Urinary bladder (tissue), 4 donors: ENCODE measurements around the gene PTPRA. TPM values are rescaled to one million over a fixed set of nuclear protein-coding genes. Genes with fewer than 3 reads are reported as not detected.

Source experiments
- DNase-seq: peaks from one replicate; pipeline ENCODE4 v3.0.0-alpha.2; 2015; ENCODE audit errors: extremely low spot score
- H3K27ac ChIP-seq: one replicate; pipeline ENCODE4 v1.5.1; 2013; ENCODE audit warnings: low read depth, mild to moderate bottlenecking, moderate library complexity
- H3K36me3 ChIP-seq: one replicate; pipeline ENCODE4 v1.6.1; 2013; ENCODE audit warnings: mild to moderate bottlenecking, moderate library complexity; ENCODE audit not compliant: insufficient read depth
- H3K4me1 ChIP-seq: one replicate; pipeline ENCODE4 v1.6.1; 2013; ENCODE audit warnings: mild to moderate bottlenecking, moderate library complexity; ENCODE audit not compliant: insufficient read depth
- H3K4me3 ChIP-seq: one replicate; pipeline ENCODE4 v1.5.1; 2013; ENCODE audit warnings: low read depth, low read length
- WGBS: extraction: QIAGEN DNeasy Blood & Tissue Kit; methylation state at CpG from one replicate; pipeline ENCODE4 v1.1.7; 2013; 5-methylcytosine and 5-hydroxymethylcytosine counted together
- polyA plus RNA-seq: library from polyadenylated mRNA; stranded (reverse); fragments of 200-250 nt; gene quantifications from one replicate; pipeline ENCODE4 v1.2.3, GENCODE V29; 2013
- total RNA-seq: library from RNA; depleted of rRNA; stranded (reverse); fragments of >200 nt; gene quantifications from one replicate; pipeline ENCODE4 v1.2.3, GENCODE V29; 2014
- donor health status: healthy with polysubstance abuse.
- donor health status: healthy.

Gene PTPRA
- total and polyA plus RNA-seq, 2 donors: 52.6 to 139 TPM

DNA sequence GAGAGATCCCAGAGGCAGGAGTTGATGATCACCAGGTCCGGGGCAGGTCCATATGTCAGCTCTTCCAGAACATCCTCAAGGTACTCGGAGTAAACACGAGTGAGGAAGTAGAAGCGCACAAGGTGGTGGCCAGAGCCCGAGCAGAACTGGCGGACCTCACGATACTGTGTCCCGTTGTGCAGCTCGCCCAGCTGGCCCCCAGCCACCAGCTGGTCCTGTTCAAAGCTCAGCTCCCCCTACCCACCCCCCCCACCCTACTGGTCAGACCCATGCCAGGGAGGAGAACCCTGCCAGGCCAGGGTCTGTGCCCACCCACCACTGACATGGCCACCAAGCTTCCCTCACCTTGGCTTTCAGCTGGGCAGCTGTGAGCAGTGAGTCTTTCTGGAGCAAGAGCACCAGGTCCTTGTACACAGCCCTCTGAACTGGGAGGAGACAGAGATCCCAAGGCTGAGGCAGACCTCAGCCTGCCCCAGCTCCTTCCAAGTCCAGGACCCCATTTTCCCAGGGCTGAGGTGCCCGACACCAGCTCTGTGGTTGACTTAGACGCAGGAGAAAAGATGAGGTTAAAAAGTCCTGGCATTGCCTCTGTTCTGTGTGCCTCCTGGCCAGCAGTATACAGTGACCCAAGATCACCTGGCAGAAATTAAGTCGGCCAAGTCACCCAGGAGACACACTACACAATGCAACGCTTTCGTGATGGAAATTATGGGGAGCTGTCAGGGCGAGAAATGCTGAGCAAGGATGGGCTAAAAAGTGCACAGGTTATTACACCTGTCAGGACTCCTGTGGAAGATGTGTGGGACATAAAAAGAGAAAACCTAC lies 34.2 kb upstream of the PTPRA start:
- DNase-seq: no peak
- Histone ChIP-seq H3K27ac (no peak overlapping the region), H3K4me1 (no peaks in the 10 kb centered on the region), H3K4me3 (no peak overlapping the region), H3K36me3 (no peaks in the 10 kb centered on the region)
- WGBS: 93% methylated on average over 15 of the region's 15 CpGs

DNA sequence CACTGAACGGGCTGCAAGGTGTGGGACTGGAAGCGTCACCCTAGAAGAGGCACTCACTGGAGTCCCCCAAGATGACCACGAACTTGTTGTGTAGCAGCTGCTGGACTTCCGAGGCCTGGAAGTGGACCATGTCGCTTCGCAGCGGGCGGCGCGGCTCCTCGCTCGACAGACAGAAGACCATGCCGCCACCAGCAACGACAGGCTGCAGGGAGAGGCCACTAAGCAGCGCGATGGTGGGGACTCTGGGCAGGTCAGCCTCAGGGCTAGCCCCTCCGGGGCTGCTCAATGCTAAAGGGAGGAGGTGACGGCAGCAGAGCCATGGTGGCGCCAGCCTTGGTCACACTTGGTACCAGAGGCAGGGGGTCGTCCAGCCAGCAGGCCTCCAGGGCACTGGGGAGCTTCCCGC lies 33.5 kb upstream of the PTPRA start:
- no peak overlapping the region for H3K27ac ChIP-seq

GRCh38 chr20:2840138-2840966 lies 32.9 kb upstream of the PTPRA start, which contains the start of the genes PCED1A and VPS16:
TSS of gene PCED1A (minus strand) at chr20:2840655. CDS start at chr20:2839912, 743 bp downstream.
TSS of gene VPS16 (plus strand) at chr20:2840745. CDS start at chr20:2840775, 30 bp downstream.
- Histone ChIP-seq H3K4me1 (no peaks in the 10 kb centered on the region), H3K27ac (peak within 1 kb of the TSS; percentile 96), H3K36me3 (no peaks in the 10 kb centered on the region), H3K4me3 (peak within 1 kb of the TSS; percentile 71)
- DNase-seq: peak; percentile 43
- WGBS: 3% methylated on average over 98 of the region's 98 CpGs

More for the DNA sequence above, 33.5 kb upstream of the PTPRA start:
- WGBS: 83% methylated on average over 21 of the region's 21 CpGs
- no peaks in the 10 kb centered on the region for H3K4me1 ChIP-seq
- peak overlapping the region; percentile 71 for H3K4me3 ChIP-seq
- H3K36me3 ChIP-seq: no peaks in the 10 kb centered on the region
- DNase-seq: no peak

- Histone ChIP-seq H3K36me3 (no peaks in the 10 kb centered on the region), H3K4me3 (peak overlapping the region; percentile 71), H3K4me1 (no peaks in the 10 kb centered on the region), H3K27ac (no peak overlapping the region)
- DNase-seq: no peak
- 4% methylated on average over 33 of the region's 33 CpGs for WGBS
These were observed 32.2 kb upstream of the PTPRA start for GRCh38 chr20:2840967-2841531.

DNA sequence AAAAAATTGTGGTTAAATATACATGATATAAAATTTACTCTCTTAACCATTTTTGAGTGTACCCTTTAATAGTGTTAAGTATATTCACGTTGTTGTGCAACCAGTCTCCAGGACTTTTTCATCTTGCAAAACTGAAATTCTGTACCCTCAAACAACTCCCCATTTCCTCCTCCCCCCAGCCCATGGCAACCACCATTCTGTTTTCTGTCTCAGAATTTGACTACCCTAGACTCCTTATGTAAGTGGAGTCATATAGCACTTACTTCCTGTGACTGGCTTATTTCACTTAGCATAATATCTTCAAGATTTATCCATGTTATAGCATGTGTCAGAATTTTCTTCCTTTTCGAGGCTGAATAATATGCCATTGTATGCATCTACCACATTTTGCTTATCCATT lies 27.7 kb upstream of the PTPRA start:
- Histone ChIP-seq H3K4me1 (no peaks in the 10 kb centered on the region), H3K27ac (no peak overlapping the region), H3K36me3 (no peaks in the 10 kb centered on the region), H3K4me3 (no peak overlapping the region)
- DNase-seq: no peak
- WGBS: 91% methylated on average over 2 of the region's 2 CpGs

DNA sequence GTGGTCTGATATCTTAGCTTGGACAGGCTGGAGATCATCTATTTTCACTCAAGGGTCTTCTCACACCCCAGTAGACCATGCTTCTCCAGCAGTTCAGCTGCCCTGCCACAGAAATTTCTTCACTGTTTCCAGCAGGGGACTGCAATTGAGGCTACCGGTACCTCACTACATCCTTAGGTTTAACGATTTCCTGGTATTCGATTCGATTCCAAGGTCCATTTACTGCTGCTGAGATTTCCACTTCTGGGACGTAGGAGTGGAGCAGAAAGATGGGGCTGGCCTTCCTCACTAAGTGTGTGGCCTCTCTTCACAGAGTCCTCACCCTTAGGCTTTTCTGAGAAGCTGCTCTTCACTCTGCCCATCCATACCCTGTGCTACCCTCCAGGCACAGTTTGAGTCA lies 26.6 kb upstream of the PTPRA start:
- Histone ChIP-seq H3K4me1 (no peaks in the 10 kb centered on the region), H3K27ac (no peak overlapping the region), H3K4me3 (no peak overlapping the region), H3K36me3 (no peaks in the 10 kb centered on the region)
- 85% methylated on average over 5 of the region's 5 CpGs for WGBS
- DNase-seq: no peak

GRCh38 chr20:2847802-2848201 lies 25.5 kb upstream of the PTPRA start:
- H3K27ac ChIP-seq: no peak overlapping the region
- H3K4me3 ChIP-seq: no peak overlapping the region
- no peaks in the 10 kb centered on the region for H3K36me3 ChIP-seq
- H3K4me1 ChIP-seq: no peaks in the 10 kb centered on the region
- DNase-seq: no peak
- 92% methylated on average over 4 of the region's 4 CpGs for WGBS

- DNase-seq: no peak
- Histone ChIP-seq H3K4me3 (no peak overlapping the region), H3K4me1 (no peaks in the 10 kb centered on the region), H3K27ac (no peak overlapping the region), H3K36me3 (no peaks in the 10 kb centered on the region)
- WGBS: 91% methylated on average over 4 of the region's 4 CpGs
These were observed 23.8 kb upstream of the PTPRA start for GRCh38 chr20:2849529-2849928.

- no peak overlapping the region for H3K4me3 ChIP-seq
- DNase-seq: no peak
- H3K4me1 ChIP-seq: no peaks in the 10 kb centered on the region
- no peaks in the 10 kb centered on the region for H3K36me3 ChIP-seq
- no peak overlapping the region for H3K27ac ChIP-seq
- WGBS: 92% methylated on average over 10 of the region's 10 CpGs
These were observed 22.2 kb upstream of the PTPRA start for GRCh38 chr20:2851086-2851485.

DNA sequence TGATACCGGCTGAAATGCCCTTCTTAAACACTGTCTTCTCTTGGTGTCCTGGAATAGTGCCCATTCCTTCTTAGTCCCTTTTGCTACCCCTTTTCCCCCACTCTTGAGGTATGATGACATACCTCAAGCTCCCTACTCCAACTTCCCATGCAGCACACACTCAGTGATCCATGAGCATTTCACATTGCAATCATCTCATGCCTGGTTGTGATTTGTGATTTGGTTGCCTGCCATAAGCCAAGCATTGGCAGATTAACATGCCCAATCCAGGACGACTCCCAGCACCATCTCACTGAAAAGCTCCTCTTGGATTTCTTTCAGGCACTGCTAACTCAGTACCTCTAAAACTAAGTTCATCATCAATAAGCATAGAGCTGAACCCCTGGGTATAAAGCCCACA lies 14.7 kb upstream of the PTPRA start:
- DNase-seq: no peak
- no peak overlapping the region for H3K27ac ChIP-seq
- H3K4me3 ChIP-seq: no peak overlapping the region
- H3K36me3 ChIP-seq: peaks cover 2% of the 10 kb centered on the region
- H3K4me1 ChIP-seq: no peaks in the 10 kb centered on the region
- 90% methylated on average over 2 of the region's 2 CpGs for WGBS

DNA sequence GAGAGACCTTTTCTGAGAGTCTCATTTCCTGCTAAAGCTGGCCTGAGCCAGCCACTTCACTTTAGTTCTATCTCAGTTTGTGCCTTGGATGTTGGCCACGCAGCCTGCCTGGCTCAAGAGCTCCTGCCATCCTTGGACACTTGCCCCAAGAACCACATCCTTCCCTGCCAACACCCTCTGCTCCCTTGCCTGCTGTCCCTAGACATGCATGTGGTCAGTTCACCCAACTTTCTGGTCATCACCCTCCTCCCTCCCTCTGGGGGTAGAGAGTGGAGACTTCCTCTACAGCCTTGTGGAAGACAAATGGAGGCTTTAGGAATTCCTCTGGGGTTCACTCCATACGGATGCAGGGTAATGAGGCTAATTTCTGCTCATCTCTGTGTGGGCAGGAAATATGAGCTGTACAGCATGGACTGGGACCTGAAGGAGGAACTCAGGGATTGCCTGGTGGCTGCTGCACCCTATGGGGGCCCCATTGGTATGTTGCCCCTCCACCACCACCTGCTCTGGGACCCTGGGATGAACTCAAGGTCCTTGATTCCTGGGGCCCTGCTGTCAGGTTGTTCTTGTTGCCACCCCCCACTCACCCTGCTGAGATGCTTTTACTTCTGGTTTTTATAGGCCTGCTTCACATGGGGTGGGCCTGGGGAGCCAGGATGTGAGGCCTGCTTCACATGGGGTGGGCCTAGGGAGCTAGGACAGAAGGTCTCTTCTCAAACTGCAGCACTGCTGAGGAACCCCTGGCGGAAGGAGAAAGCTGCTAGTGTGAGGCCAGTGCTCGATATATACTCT lies 13.8 kb upstream of the PTPRA start:
- no peaks in the 10 kb centered on the region for H3K4me1 ChIP-seq
- no peak for DNase-seq
- no peak overlapping the region for H3K4me3 ChIP-seq
- no peak overlapping the region for H3K27ac ChIP-seq
- peaks cover 4% of the 10 kb centered on the region for H3K36me3 ChIP-seq
- WGBS: 87% methylated on average over 4 of the region's 4 CpGs

- DNase-seq: no peak
- no peak overlapping the region for H3K27ac ChIP-seq
- peaks cover 4% of the 10 kb centered on the region for H3K36me3 ChIP-seq
- WGBS: 96% methylated on average over 12 of the region's 12 CpGs
- H3K4me3 ChIP-seq: no peak overlapping the region
- H3K4me1 ChIP-seq: no peaks in the 10 kb centered on the region
These were observed 8.7 kb upstream of the PTPRA start for GRCh38 chr20:2864626-2865025.

GRCh38 chr20:2865101-2865500 lies 8.2 kb upstream of the PTPRA start:
- no peaks in the 10 kb centered on the region for H3K4me1 ChIP-seq
- DNase-seq: no peak
- 96% methylated on average over 10 of the region's 10 CpGs for WGBS
- peaks cover 4% of the 10 kb centered on the region for H3K36me3 ChIP-seq
- no peak overlapping the region for H3K4me3 ChIP-seq
- no peak overlapping the region for H3K27ac ChIP-seq
